Hypothalamus (tissue), 51 donors: ENCODE data around the gene EXOC3.

Experiments
- DNase-seq, 51 donors: peaks; one replicate each; lab custom pipeline; 2025; lab: John Stamatoyannopoulos, UW

The EXOC3 gene

GRCh38 chr5:516338-516925 is 73.5 kb downstream of the EXOC3 start:
- no peak for DNase-seq
